RWPE1 (cell line): ENCODE measurements around the gene RHEB.

ENCODE experiments used
- CTCF ChIA-PET: fragments of 350-600 bp; sonication (Branson Sonifier 250); formaldehyde crosslinking; extraction: SDS; loops from one replicate; lab custom pipeline; 2021; lab: Yijun Ruan, JAX
- POLR2A ChIA-PET: fragments of 400-600 bp; formaldehyde crosslinking; extraction: SDS; loops from one replicate; lab custom pipeline; 2020; ENCODE audit warnings: antibody characterized with exemption; ENCODE audit not compliant: low non-redundant PET; lab: Yijun Ruan, JAX
- DNase-seq: peaks from one replicate; pipeline ENCODE4 v3.0.0; 2012; ENCODE audit warnings: low spot score
- H3K27ac ChIP-seq: fragments of 450-650 bp; 2 replicates; pipeline ENCODE4 v1.5.1; 2017
- TF ChIP-seq, protein P1 (sequence below): fragments of 450-650 bp; conservative IDR thresholded peaks from 2 replicates; pipeline ENCODE4 v1.5.1; 2017; ENCODE audit warnings: low read depth, mild to moderate bottlenecking

The RHEB gene

DNA sequence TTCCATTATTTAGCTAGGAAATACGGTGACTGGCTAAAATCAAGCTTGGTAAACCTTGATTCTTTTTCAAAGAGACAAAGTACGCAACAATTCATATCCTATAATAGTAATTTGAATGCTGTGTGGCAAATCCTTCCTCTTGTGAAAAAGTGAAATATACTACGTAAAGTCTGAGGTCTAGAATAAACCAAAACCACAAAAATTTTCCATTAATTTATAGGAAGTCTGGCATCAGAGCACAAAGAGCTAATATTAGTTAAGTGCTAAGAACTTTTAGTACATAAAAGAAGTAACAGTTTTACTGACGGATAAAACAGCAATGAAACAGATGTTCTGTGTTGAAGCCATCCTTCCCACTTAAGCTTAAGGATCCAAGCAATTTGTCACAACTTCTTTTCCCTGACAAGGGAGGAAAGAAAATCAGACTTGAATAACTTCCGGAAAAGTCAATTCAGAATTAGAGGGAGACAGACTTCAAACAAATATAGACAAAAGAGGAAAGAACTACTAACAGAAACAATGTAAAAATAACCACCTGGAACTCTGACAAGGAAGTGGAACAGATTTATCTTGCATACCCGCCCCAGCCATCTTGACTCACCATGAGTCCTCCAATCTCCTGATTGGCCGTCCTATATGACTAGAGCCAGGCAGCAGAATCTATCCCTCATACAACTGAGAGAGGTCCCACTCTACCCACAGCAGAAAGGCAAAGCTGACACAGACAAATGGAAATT lies 34.6 kb downstream of the RHEB start:
- DNase-seq = peak; percentile 41
- no peak overlapping the region for H3K27ac ChIP-seq
- ChIA-PET POLR2A (no interaction called here), CTCF (no interaction called here)
- TF ChIP-seq, protein P1, sequence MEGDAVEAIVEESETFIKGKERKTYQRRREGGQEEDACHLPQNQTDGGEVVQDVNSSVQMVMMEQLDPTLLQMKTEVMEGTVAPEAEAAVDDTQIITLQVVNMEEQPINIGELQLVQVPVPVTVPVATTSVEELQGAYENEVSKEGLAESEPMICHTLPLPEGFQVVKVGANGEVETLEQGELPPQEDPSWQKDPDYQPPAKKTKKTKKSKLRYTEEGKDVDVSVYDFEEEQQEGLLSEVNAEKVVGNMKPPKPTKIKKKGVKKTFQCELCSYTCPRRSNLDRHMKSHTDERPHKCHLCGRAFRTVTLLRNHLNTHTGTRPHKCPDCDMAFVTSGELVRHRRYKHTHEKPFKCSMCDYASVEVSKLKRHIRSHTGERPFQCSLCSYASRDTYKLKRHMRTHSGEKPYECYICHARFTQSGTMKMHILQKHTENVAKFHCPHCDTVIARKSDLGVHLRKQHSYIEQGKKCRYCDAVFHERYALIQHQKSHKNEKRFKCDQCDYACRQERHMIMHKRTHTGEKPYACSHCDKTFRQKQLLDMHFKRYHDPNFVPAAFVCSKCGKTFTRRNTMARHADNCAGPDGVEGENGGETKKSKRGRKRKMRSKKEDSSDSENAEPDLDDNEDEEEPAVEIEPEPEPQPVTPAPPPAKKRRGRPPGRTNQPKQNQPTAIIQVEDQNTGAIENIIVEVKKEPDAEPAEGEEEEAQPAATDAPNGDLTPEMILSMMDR = no peak

DNA sequence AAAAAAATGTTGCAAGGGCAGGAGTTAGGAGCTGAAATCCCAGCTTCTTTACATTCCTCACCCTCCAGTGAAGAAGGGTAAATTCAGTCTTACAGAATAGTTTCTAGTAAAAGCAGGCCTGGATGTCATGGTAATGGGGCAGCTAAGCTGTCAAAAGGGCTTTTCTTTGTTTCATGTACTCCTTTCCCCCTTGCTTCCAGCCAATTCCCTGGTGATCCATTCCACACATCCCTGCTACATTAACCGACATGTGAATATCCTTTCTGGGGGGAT lies 36.0 kb downstream of the RHEB start:
- TF ChIP-seq, protein P1 = no peak
- POLR2A ChIA-PET = no interaction called here
- CTCF ChIA-PET = no interaction called here
- no peak for DNase-seq
- peak overlapping the region; percentile 55 for H3K27ac ChIP-seq

DNA sequence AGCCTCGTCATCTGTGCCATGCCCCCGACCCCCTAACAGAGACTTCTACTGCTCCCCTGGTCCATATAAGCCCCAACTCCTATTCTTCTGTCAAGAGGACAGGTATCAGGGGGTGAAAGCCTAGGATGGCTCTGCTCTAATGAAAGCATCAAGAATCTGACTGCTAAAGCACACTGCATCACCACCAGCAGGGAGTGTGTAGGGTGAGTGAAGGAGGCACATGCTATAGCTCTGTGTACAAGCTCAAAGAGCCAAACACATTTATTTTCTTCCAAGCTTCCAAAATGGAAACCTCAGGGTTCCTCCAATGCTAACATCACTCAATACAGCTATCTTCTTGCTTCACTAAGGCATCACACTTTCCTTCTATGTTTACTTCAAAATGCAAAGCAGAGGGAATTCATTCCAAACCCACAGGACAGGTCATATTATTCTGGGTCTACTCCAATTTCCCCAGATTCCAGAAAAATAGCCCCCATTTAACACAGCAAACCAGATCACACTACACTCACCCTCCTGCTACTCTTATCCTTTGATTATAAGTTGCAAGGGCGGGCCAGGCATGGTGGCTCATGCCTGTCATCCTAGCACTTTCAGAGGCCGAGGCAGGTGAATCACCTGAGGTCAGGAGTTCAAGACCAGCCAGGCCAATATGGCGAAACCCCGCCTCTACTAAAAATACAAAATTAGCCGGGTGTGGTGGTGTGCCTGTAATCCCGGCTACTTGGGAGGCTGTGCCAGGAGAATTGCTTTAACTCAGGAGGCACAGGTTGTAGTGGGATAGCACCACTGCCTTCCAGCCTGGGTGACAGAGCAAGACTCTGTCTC lies 36.6 kb downstream of the RHEB start:
- no peak for DNase-seq
- peak overlapping the region; percentile 55 for H3K27ac ChIP-seq
- ChIA-PET POLR2A (no interaction called here), CTCF (no interaction called here)
- TF ChIP-seq, protein P1 = no peak

DNA sequence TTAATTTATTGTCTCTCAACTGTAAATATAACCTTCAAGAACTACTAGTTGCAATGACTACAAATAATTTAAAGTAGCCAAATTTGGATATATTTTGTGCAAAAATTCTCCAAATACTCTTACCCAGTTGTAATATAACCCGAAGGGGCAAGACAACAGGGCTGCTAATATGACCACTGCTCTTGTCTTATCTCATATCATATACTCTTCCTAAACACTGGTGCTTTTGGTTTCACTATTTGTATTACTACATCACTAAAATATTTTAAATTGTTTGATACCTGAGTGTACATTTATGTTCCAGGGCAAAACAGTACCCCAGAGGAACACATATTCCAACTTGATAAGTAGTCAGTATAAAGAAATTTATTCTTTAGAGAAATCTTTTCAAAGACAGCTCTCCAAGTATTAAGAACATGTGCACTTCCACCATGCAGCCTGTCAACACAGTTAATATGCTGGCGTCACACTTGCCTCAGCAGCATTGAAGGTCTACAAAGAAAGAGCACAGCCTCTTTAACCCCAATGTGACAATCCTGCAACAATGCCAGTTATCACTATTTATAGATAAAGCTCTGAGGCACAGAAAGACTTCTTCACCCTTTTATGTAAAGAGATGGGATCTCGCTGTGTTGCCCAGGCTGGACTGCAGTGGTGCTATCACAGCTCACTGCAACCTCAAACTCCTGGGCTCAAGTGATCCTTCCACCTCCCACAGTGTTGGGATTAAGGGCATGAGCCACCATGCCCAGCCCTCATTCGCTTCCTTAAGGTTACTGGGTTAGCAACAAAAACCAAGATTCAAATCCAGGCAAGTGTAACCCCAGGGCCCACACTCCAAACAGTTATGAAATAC lies 37.8 kb downstream of the RHEB start:
- POLR2A ChIA-PET = no interaction called here
- TF ChIP-seq, protein P1 = no peak
- H3K27ac ChIP-seq = no peak overlapping the region
- CTCF ChIA-PET = no interaction called here
- DNase-seq = no peak

DNA sequence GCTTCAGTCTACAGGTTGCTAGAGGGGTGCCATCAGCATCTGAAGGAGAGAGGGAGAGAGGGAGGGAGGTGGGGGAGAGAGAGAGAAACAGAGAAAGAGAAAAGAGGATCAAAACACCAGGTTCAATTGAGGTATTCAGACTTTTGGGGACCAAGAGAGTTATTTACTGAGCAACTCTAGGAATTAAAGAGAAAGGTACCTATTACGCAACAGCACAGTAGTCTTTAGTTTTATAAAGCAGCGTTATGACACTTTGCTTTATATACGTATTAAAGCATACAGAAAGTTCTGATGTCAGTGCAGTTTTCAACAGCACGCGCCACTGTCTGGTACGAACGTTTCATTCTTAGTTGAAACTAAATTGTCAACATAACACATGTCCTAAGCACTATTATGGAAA lies 41.8 kb downstream of the RHEB start:
- ChIA-PET POLR2A (no interaction called here), CTCF (no interaction called here)
- TF ChIP-seq, protein P1 = no peak
- H3K27ac ChIP-seq = no peak overlapping the region
- DNase-seq = no peak

DNA sequence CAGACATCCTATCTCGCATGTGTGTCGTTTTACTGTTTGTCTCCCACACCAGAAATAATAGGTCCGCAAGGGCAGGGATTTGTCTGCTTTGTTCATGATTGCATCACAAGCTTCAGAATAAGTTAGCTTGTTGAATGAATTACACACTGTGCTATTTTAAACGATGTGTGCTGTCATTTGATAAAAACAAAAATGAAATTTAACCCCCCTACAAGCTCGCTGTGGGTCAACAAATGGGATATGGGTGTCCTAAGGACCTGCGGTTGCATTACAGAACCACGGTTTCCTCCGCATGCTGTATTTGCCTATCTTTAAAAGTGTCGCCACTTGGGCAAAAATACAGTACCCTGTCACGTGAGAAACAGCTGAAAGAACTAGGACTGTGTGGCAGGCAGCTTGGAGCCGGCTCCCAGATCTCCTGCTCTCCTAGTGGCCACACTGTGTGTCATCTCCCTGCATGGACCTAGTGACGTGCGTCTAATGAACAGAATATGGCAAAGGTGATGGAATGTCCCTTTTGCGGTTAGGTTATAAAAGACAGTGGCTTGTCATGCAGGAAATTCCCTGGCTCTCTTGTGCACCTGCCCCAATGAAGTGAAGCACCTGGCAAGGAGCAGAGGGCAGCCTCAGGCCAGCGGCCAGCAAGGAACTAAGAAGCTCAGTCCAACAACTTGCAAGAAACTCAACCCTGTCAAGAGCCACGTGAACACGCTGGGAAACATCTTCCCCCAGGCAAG lies 46.9 kb downstream of the RHEB start:
- CTCF ChIA-PET = no interaction called here
- DNase-seq = no peak
- TF ChIP-seq, protein P1 = no peak
- POLR2A ChIA-PET = no interaction called here
- no peak overlapping the region for H3K27ac ChIP-seq
